DMS 273 (cell line): Measurements from ENCODE around the gene C17orf50.

Experiments
- DNase-seq: peaks from one replicate; lab custom pipeline; 2025; ENCODE audit not compliant: unreplicated experiment; lab: John Stamatoyannopoulos, UW

C17orf50 gene

DNA sequence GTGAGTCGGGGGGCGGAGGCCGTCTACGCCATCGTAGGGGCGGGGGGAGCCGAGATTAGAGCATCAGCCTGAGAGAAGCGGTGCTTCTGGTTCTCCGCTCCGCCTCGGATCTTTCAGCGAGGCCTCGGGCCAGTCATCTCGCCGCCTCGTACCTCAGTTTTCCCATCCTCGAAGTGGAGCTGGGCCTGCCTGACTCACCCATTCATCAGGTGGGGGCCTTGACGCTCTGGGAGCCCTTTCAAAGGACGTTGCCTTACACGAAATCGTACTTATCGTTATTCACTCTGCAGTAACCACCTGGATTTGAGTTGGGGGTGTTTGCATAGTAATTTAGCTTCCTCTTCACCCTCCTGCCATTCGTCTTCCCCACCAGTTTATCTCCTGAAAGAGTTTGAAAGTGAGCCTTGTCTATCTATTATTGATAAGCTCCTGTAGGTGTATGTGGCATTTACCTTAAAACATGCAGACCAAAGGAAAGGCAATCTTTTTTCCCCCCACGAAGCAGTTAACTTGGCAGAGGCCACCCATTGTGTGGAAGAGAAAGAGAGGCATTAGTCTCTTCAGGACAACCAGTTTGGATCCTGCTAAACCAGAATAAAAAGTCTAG is 49.3 kb downstream of the C17orf50 start:
- DNase-seq: no peak

DNA sequence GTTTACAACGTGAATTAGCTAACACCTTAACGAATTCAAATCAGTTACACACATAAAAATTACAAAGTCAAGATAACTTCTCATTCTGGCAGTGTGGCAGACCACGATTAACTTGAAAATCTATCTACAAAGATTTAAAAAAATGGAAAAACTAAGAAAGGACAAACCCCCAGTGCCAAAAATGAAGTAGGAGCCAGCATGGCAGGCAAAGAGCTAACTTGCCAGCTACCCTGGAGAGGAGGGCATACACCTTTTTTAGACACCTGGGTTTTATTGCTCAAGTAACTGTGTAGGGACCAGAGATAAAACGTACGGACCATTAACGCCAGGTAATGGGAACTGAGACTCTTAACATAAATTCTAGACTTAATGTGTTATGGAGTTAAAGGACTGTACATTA is 51.1 kb downstream of the C17orf50 start:
- DNase-seq: no peak

DNA sequence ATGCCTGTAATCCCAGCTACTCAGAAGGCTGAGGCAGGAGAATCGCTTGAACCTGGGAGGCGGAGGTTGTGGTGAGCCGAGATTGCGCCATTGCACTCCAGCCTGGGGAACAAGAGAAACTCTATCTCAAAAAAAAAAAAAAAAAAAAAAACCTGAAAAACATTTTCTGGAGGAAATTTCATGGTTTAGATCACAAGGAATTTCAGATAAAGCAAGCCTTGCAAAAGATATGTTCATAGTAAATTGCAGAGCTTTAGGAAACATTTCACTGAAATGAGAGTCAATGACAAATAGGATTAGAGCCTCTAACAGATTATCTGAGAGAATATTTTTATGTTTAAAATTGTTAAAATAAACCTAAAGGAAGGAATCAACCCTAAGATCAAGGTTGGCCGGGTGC is 51.8 kb downstream of the C17orf50 start:
- no peak for DNase-seq
